Aorta (tissue), 5 donors: ENCODE measurements around the gene UBAC2. TPM values are rescaled to one million over a fixed set of nuclear protein-coding genes. Genes with fewer than 3 reads are reported as not detected.

Experiments used
- ATAC-seq: fragments of 200-7000 bp; cut with Tn5 transposase; one replicate; pipeline ENCODE4 v1.9.1; 2022; ENCODE audit warnings: moderate library complexity; ENCODE audit not compliant: low FRiP score
- DNase-seq, 2 donors: peaks; one replicate each; pipeline ENCODE4 v3.0.0-alpha.2; 2020
- H3K27ac ChIP-seq, 2 donors: one replicate each; pipeline ENCODE4 v1.5.1; 2013; ENCODE audit warnings: low read length in 2 of 2, mild to moderate bottlenecking in 2 of 2, moderate library complexity in 2 of 2, control low read depth in 1 of 2, inconsistent platforms in 1 of 2, low read depth in 1 of 2
- H3K27me3 ChIP-seq, 2 donors: one replicate each; pipeline ENCODE4 v1.6.1; 2013; ENCODE audit warnings: control low read depth in 1 of 2, low read length in 1 of 2, mild to moderate bottlenecking in 1 of 2, moderate library complexity in 1 of 2; ENCODE audit not compliant: insufficient read depth in 2 of 2, control insufficient read depth in 1 of 2
- H3K36me3 ChIP-seq, 2 donors: one replicate each; pipeline ENCODE4 v1.6.1; 2013; ENCODE audit warnings: control low read depth in 1 of 2, low read length in 1 of 2, mild to moderate bottlenecking in 1 of 2; ENCODE audit not compliant: insufficient read depth in 2 of 2, control insufficient read depth in 1 of 2
- H3K4me1 ChIP-seq, 2 donors: one replicate each; pipeline ENCODE4 v1.6.1; 2013; ENCODE audit warnings: low read length in 2 of 2, control low read depth in 1 of 2, mild to moderate bottlenecking in 1 of 2, moderate library complexity in 1 of 2; ENCODE audit not compliant: insufficient read depth in 2 of 2, control insufficient read depth in 1 of 2
- H3K4me3 ChIP-seq, 2 donors: one replicate each; pipeline ENCODE4 v1.5.1; 2013; ENCODE audit warnings: low read length in 2 of 2, control low read depth in 1 of 2, mild to moderate bottlenecking in 1 of 2
- H3K9me3 ChIP-seq: one replicate; pipeline ENCODE4 v1.6.1; 2013; ENCODE audit warnings: mild to moderate bottlenecking, low read length; ENCODE audit not compliant: control insufficient read depth
- WGBS, 2 donors: extraction: QIAGEN DNeasy Blood & Tissue Kit; methylation state at CpG; one replicate each; pipeline ENCODE4 v1.1.7; 2013; 5-methylcytosine and 5-hydroxymethylcytosine counted together
- intact Hi-C, 2 donors: fragments of 100-400 bp; cut with DNase I; formaldehyde crosslinking; loops; one replicate each; pipeline versions ENCODE4 v1.14.2 to v1.15.0; 2022
- polyA plus RNA-seq, 2 donors: library from polyadenylated mRNA; stranded (reverse); fragments of 200-250 nt; gene quantifications; one replicate each; pipeline ENCODE4 v1.2.3, GENCODE V29; 2013
- total RNA-seq, 2 donors: library from RNA; stranded (reverse); fragmentation: NEBNext Ultra II Directional; extraction: Animal tissue kit (Norgen Biotek cat#: 25700); gene quantifications; one replicate each; pipeline ENCODE4 v1.2.1, GENCODE V29; 2021
- donor health status: healthy with polysubstance abuse.
- donor health status: Bipolar disorder and iron deficiency.
- donor health status: DM: no; HTN: no; CAD: no.
- donor health status: DM: no; HTN: no; CAD: no.
- donor health status: DM: yes; HTN: yes; CAD: no.

Gene UBAC2
- total and polyA plus RNA-seq, 4 donors, result 44.4 to 54.2 (median 48.5) TPM

DNA sequence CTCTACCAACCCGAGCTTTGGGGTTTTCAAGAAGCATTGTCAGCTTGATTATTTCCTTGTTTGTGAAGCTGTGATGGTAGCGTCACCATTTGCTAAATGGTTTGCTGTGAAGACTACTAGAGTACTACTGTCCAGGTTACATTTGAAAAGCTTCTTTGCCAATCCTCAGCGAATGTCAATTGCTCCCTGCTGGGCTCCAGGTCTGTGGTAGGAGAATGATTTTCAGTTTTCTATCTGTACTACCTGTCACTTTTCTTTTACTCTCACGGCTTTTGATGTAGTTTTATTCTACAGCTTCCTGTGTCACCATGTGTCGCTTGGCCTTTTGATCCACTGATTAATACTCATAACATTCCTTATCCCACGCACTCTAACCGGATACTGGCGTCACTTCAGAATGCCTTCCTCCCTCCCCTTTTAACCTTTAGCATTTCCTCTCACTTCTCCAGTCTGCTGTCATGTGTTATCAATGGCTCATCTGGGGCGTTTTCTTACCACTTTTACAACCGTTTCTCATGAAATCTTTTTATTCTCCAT lies 114.1 kb downstream of the UBAC2 start:
- H3K4me3 ChIP-seq, result no peak overlapping the region

DNA sequence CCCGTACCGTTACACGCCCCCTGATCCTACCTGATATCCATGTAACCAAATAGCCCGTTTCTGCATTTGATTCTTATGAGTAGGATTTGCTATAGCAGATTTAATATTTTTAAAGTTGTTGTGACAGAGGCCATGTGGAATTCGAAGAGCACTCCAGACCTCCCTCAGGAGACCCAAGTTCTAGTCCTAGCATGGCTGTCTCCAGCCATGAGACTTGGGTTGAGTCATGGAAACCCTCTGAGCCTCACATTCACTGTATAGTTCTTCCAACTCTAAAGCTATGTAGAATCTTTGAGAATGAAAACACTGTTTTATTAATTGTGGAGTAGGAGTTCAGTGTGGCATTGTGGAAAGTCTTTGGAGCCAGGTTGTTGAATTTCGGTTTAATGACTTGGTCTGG lies 114.5 kb downstream of the UBAC2 start:
- ATAC-seq, result no peak

More for the DNA sequence above, 114.1 kb downstream of the UBAC2 start:
- H3K9me3 ChIP-seq, result no peaks in the 10 kb centered on the region
- intact Hi-C loops, result no loop called here
- peaks cover 0 to 3% of the 10 kb centered on the region in 2 donors for H3K4me1 ChIP-seq
- DNase-seq (no peak), ATAC-seq (no peak)
- 83 to 86% methylated on average over 10 of the region's 10 CpGs for WGBS, 2 donors
- no peaks in the 10 kb centered on the region for H3K36me3 ChIP-seq
- H3K27ac ChIP-seq, result no peak overlapping the region
- no peaks in the 10 kb centered on the region for H3K27me3 ChIP-seq

DNA sequence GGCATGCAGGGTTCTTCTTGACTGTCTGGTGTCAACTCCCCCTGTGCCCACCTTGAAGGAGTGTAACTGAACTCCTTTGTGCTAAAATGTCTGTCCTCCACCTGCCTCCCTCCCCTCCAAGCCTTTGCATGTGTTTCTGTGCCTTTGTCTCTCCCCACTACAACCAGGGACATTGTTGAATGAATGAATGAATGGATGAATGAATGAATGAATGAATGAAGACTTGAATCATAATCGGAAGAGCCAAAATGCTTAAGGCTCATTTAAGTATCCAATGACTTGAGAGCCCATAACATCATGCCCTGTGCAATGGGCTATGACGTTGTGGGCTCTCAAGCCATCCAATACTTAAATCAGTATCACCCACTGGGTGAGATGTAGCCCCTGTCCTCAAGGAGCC lies 115.6 kb downstream of the UBAC2 start:
- intact Hi-C loops, result no loop called here
- Histone ChIP-seq H3K4me1 (peaks cover 0 to 3% of the 10 kb centered on the region in 2 donors), H3K36me3 (no peaks in the 10 kb centered on the region), H3K27me3 (no peaks in the 10 kb centered on the region), H3K27ac (no peak overlapping the region), H3K4me3 (no peak overlapping the region), H3K9me3 (no peaks in the 10 kb centered on the region)
- WGBS, 2 donors, result 99 to 100% methylated on average over 2 of the region's 2 CpGs
- DNase-seq (no peak), ATAC-seq (no peak)

More for the DNA sequence above, 114.5 kb downstream of the UBAC2 start:
- Histone ChIP-seq H3K27ac (no peak overlapping the region), H3K36me3 (no peaks in the 10 kb centered on the region), H3K27me3 (no peaks in the 10 kb centered on the region), H3K4me1 (peaks cover 0 to 3% of the 10 kb centered on the region in 2 donors), H3K9me3 (no peaks in the 10 kb centered on the region), H3K4me3 (no peak overlapping the region)
- no peak for DNase-seq
- WGBS, 2 donors, result 93 to 95% methylated on average over 6 of the region's 6 CpGs
- intact Hi-C loops, result no loop called here

DNA sequence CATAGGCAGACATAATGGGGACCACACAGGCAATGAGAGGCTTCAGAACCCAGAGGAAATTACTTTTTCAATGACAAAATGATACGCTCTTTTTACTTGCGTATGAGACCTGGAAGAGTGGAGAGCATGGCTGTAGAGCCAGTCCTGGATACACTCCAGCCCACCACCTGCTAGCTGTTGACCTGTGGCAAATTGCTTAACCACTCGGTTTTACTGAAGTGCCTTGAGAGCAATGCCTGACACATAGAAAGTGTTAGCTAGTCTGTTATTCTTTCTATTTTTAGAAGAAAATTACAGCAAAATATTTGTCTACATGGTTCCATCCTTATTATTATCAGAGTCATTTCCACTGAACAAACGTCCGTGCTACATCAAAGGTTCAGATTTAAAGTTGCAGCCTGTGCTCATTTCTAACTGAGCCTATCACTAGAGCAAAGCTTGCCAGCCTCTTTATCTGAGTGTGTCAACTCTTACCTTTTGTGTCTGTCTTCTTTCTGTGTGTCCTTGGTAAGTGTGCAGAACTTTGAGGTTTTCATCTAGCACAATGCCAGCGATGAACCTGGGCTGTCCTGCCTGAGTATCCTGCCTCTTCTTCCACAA lies 116.1 kb downstream of the UBAC2 start:
- Histone ChIP-seq H3K27me3 (no peaks in the 10 kb centered on the region), H3K36me3 (no peaks in the 10 kb centered on the region), H3K4me1 (peaks cover 0 to 3% of the 10 kb centered on the region in 2 donors), H3K9me3 (no peaks in the 10 kb centered on the region), H3K27ac (no peak overlapping the region), H3K4me3 (no peak overlapping the region)
- no peak for DNase-seq
- ATAC-seq, result no peak
- intact Hi-C loops, result no loop called here
- 67% methylated on average over 6 of the region's 6 CpGs for whole genome bisulfite sequencing, 2 donors

DNA sequence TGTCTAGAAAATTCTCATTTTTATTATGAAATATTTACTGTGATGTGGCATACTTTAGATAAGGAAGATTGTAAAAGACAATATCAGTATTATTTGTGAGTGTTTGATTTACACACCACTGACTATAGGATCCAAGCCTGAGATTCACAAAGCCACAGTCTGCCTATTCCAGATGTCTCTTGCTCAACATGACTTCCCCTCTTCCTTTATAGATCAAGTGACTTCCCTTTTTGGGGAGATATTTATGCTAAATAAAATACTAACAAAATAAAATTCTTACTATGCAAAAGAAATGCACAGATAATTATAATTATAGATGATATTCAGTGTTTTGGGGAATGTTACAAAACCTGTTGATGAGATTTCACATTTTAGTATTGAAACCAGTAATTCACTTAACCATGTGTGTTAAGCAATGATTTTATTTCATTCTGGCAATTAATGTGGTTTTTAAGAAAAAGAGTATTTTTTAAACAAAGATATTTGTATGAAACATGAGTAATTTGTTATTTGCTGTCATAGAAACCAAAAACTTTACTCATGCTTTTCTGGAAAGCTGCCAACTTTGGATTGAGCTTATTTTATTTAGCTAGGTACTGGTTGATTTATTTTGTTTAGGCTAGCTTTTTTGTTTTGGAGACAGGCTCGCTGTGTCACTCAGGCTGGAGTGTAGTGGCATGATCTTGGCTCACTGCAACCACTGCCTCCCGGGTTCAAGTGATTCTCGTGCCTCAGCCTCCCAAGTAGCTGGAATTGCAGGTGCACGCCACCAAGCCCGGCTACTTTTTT lies 120.2 kb downstream of the UBAC2 start:
- 37 to 40% methylated on average over 5 of the region's 5 CpGs for WGBS, 2 donors
- DNase-seq (no peak), ATAC-seq (no peak)
- Histone ChIP-seq H3K4me3 (no peak overlapping the region), H3K27ac (peak overlapping the region in 1 of 2 donors; percentile 68), H3K9me3 (no peaks in the 10 kb centered on the region), H3K27me3 (no peaks in the 10 kb centered on the region), H3K36me3 (no peaks in the 10 kb centered on the region), H3K4me1 (peaks cover 3% of the 10 kb centered on the region in 2 donors)
- intact Hi-C loops, result loop anchor here in 1 of 2 donors (5.0 kb wide), 1 partner anchor 39 kb away; no protein-coding TSS in a partner anchor

DNA sequence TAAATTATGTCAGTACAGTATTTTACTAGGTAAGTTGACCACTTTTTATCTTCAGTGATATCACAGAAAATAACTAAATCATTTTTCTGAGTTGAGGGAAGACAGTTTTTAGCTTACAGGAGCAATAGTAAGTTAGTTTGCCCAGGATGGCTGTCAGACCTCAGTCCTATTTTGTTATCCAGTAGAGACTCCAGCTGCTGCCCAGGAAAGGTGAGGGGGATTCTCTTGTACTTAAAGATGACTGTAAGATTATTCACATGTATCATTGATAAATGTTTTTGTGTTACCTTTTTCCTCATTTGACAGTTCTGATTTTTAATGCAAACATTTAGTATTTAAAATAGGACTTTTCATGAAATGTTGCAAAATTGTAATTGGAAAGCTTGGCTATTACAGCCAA lies 121.1 kb downstream of the UBAC2 start:
- H3K27ac ChIP-seq, result no peak overlapping the region
- H3K36me3 ChIP-seq, result no peaks in the 10 kb centered on the region
- ATAC-seq, result no peak
- peaks cover 3% of the 10 kb centered on the region in 2 donors for H3K4me1 ChIP-seq
- H3K27me3 ChIP-seq, result no peaks in the 10 kb centered on the region
- no peak for DNase-seq
- H3K9me3 ChIP-seq, result no peaks in the 10 kb centered on the region
- intact Hi-C loops, result loop anchor here in 1 of 2 donors (5.0 kb wide), 1 partner anchor 39 kb away; no protein-coding TSS in a partner anchor
- no peak overlapping the region for H3K4me3 ChIP-seq

DNA sequence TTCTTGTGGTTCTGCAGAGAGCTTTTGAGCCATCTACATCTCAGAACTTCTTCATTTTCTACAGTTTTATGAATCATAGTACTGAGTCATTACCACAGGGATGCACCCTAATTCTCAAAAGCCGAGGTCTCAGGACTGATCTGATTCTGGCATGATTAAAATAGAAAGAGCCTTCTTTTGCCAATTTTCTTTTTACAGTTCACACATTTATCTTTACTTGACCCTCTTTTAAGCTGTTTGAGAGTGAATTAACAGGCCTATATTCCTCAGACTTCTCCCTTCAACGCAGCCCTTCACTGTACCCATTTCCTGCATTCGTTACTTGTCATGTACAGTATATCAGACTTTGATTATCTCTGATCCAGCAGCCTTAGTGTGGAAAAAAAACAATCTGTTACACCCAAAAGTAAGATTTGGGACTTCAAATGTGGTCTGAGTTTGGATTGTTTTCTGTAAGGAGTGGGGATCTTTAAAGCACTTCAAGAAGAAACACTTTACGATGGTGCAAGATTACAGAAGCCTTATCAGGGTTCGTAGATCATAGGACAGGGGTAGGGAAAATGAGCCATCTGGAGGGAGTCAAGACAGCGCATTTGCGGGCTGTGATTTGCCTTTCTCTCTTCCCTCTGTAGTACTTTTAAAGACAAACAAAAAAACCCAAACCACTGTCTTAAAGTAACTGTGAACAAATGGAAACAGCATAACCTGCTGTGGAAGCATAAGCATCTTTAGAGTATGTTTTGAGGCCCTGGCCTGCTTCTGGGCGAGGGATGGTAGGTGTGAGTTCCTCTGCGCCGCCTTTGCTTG lies 121.8 kb downstream of the UBAC2 start:
- no peaks in the 10 kb centered on the region for H3K27me3 ChIP-seq
- H3K9me3 ChIP-seq, result no peaks in the 10 kb centered on the region
- H3K27ac ChIP-seq, result no peak overlapping the region
- ATAC-seq (peak; percentile 74), DNase-seq (no peak)
- no peak overlapping the region for H3K4me3 ChIP-seq
- 76 to 79% methylated on average over 10 of the region's 10 CpGs for WGBS, 2 donors
- no peaks in the 10 kb centered on the region for H3K36me3 ChIP-seq
- H3K4me1 ChIP-seq, result peaks cover 3% of the 10 kb centered on the region in 2 donors
- intact Hi-C loops, result loop anchor here in 1 of 2 donors (5.0 kb wide), 1 partner anchor 40 kb away; no protein-coding TSS in a partner anchor

DNA sequence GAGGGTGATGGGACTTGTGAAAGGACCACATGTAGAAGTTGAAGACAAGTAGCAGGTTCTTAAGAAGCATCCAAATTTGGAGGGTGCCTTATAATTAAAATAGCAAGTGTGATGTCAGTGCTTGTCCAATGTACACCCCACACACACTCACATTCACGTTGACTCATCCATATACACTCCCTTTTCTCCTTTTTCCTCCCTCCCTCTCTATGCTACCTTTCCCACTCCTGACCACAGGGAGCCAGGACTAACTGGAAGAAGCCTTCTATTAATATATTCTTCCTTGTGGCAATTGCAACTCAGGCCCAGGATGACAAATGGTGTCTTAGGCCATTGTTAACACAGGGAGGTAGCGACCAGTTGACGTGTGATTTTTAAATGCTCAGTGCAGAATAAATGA lies 122.8 kb downstream of the UBAC2 start:
- ATAC-seq, result no peak

More for the DNA sequence above, 122.8 kb downstream of the UBAC2 start:
- no peaks in the 10 kb centered on the region for H3K9me3 ChIP-seq
- no peak for DNase-seq
- no peaks in the 10 kb centered on the region for H3K36me3 ChIP-seq
- H3K4me1 ChIP-seq, result peaks cover 3% of the 10 kb centered on the region in 2 donors
- no peak overlapping the region for H3K4me3 ChIP-seq
- 64 to 92% methylated on average over 3 of the region's 3 CpGs for WGBS, 2 donors
- intact Hi-C loops, result loop anchor here in 1 of 2 donors (5.0 kb wide), 1 partner anchor 41 kb away; no protein-coding TSS in a partner anchor
- no peak overlapping the region for H3K27ac ChIP-seq
- no peaks in the 10 kb centered on the region for H3K27me3 ChIP-seq
